ENCODE data around the gene SLC6A1.
A peak's percentile ranks its signal among the peaks of the same experiment; 100 is the strongest.
"Not testable (repeated sequence)": the region's sequence is repeated elsewhere in the genome, so short reads cannot be mapped to it uniquely, and the experiment has no call there.

The SLC6A1 gene

DNA sequence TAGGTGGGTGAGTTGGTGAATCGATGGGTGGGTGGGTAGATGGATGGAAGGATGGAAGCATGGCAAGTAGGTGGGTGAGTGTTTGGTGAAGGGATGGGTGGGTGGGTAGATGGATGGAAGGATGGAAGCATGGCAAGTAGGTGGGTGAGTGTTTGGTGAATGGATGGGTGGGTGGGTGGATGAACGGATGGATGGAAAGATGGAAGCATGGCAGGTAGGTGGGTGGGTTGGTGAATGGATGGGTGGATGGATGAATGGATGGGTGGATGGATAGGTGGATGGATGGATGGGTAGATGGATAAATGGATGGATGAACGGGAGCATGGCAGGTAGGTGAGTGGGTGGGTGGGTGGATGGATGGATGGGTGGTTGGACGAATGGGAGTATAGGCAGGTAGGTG lies 65.1 kb downstream of the SLC6A1 start:
- H3K27ac ChIP-seq (ENCODE audit: insufficient read depth in 1 of 2, low read depth in 1 of 2, low read length in 2 of 2, poor library complexity in 1 of 2, severe bottlenecking in 2 of 2) = no peak overlapping the region
- no peak overlapping the region for H3K4me3 ChIP-seq (ENCODE audit: control insufficient read depth in 1 of 7, extremely low read depth in 1 of 7, insufficient read depth in 4 of 7, low read depth in 2 of 7, low read length in 6 of 7)
- ChIA-PET POLR2A (no interaction called here), CTCF (interaction anchor here (0.8 kb wide), 1 partner anchor 112 kb away, joined by 3 read pairs; no protein-coding TSS in a partner anchor)
- H3K9me3 ChIP-seq (ENCODE audit: control extremely low read depth in 1 of 5, control insufficient read depth in 4 of 5, insufficient read depth in 2 of 5, low read depth in 1 of 5, low read length in 4 of 5) = no peaks in the 10 kb centered on the region
- WGBS (ENCODE audit: insufficient coverage) = 96% methylated on average over 4 of the region's 4 CpGs
- peaks cover 0 to 38% (median 6%) of the 10 kb centered on the region in 5 experiments for H3K27me3 ChIP-seq (replicated peaks in 2 of 5; ENCODE audit: control insufficient read depth in 4 of 5, insufficient read depth in 5 of 5, low read length in 4 of 5)
- DNase-seq = no peak
- H3K4me1 ChIP-seq (ENCODE audit: control extremely low read depth in 1 of 4, control insufficient read depth in 4 of 4, insufficient read depth in 4 of 4, low read length in 3 of 4) = peaks cover 0 to 7% (median 3%) of the 10 kb centered on the region in 4 experiments
- H3K36me3 ChIP-seq (ENCODE audit: control insufficient read depth in 4 of 4, insufficient read depth in 4 of 4, low read length in 3 of 4) = no peaks in the 10 kb centered on the region

DNA sequence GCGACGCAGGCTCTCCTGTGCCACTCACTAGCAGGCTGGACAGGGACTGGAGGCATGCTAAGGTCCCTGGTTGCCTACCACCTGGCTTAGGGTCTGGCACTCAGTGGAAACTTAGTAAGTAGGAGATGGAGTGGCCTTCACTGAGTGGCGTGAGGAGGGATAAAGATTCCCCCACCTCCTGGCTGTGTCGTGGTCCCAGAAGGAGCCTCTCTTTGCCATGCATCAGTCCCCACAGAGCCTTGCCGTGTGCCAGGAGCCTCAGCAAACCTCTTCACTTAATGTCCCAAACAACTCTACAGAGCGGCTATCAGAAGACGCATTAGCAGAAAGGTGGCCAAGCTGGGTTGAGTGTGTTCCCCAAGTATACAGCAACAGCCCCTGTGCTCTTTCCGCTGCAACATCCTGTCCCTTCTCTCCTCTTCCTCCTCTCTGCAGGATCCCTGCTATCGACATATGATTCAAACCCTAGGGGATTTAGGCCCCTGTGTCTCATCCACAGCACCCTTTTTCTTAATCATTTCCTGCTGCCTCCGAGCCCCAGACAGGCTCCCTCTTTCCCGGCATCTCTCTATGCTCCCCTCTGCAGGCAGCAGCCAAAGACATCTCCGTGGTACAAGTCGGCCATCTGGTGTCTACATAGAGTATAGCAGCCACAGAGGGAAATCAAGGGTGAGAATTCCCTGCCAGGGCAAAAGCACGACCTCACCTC lies 66.7 kb downstream of the SLC6A1 start:
- ChIA-PET POLR2A (no interaction called here), CTCF (interaction anchor here (0.8 to 4.7 kb wide), 24 partner anchors 9 to 306 kb away, joined by 3 to 54 read pairs (median 5); partner anchors contain the start of gene HRH1)

DNA sequence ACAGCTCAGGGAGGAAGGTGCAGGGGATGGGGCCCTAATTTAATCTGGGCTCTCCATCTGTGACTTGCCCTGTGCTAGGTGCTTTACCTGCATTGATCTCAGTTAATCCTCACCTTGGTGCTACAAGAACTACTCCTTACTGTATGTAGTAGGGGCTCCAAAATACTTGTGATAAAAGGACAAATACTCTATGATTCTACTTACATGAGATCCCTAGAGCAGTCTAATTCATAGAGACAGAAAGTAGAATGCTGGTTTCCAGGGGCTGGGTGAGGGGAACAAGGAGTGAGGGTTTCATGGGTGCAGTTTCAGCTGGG lies 67.2 kb downstream of the SLC6A1 start:
- Histone ChIP-seq H3K4me1 (ENCODE audit: control extremely low read depth in 1 of 4, control insufficient read depth in 4 of 4, insufficient read depth in 4 of 4, low read length in 3 of 4) (peaks cover 0 to 7% (median 3%) of the 10 kb centered on the region in 4 experiments), H3K9me3 (ENCODE audit: control extremely low read depth in 1 of 5, control insufficient read depth in 4 of 5, insufficient read depth in 2 of 5, low read depth in 1 of 5, low read length in 4 of 5) (peaks cover 0 to 5% (median 3%) of the 10 kb centered on the region in 5 experiments), H3K36me3 (ENCODE audit: control insufficient read depth in 4 of 4, insufficient read depth in 4 of 4, low read length in 3 of 4) (no peaks in the 10 kb centered on the region), H3K27ac (ENCODE audit: insufficient read depth in 1 of 2, low read depth in 1 of 2, low read length in 2 of 2, poor library complexity in 1 of 2, severe bottlenecking in 2 of 2) (no peak overlapping the region), H3K4me3 (ENCODE audit: control insufficient read depth in 1 of 7, extremely low read depth in 1 of 7, insufficient read depth in 4 of 7, low read depth in 2 of 7, low read length in 6 of 7) (no peak overlapping the region), H3K27me3 (replicated peaks in 2 of 5; ENCODE audit: control insufficient read depth in 4 of 5, insufficient read depth in 5 of 5, low read length in 4 of 5) (peaks cover 0 to 33% (median 5%) of the 10 kb centered on the region in 5 experiments)
- POLR2A ChIA-PET = no interaction called here
- CTCF ChIA-PET = interaction anchor here (0.6 to 4.7 kb wide), 39 partner anchors 8 to 591 kb away, joined by 3 to 54 read pairs (median 4); partner anchors contain the start of gene HRH1
- DNase-seq = peak in 1 of 3 donors; percentile 4

More for the DNA sequence above, 66.7 kb downstream of the SLC6A1 start:
- 26% methylated on average over 14 of the region's 14 CpGs for WGBS (ENCODE audit: insufficient coverage)
- no peaks in the 10 kb centered on the region for H3K9me3 ChIP-seq (ENCODE audit: control extremely low read depth in 1 of 5, control insufficient read depth in 4 of 5, insufficient read depth in 2 of 5, low read depth in 1 of 5, low read length in 4 of 5)
- H3K27me3 ChIP-seq (replicated peaks in 2 of 5; ENCODE audit: control insufficient read depth in 4 of 5, insufficient read depth in 5 of 5, low read length in 4 of 5) = peaks cover 0 to 33% (median 5%) of the 10 kb centered on the region in 5 experiments
- no peak overlapping the region for H3K4me3 ChIP-seq (ENCODE audit: control insufficient read depth in 1 of 7, extremely low read depth in 1 of 7, insufficient read depth in 4 of 7, low read depth in 2 of 7, low read length in 6 of 7)
- H3K4me1 ChIP-seq (ENCODE audit: control extremely low read depth in 1 of 4, control insufficient read depth in 4 of 4, insufficient read depth in 4 of 4, low read length in 3 of 4) = peaks cover 0 to 7% (median 3%) of the 10 kb centered on the region in 4 experiments
- DNase-seq = peak; percentile 48 to 66 (median 59)
- no peak overlapping the region for H3K27ac ChIP-seq (ENCODE audit: insufficient read depth in 1 of 2, low read depth in 1 of 2, low read length in 2 of 2, poor library complexity in 1 of 2, severe bottlenecking in 2 of 2)
- H3K36me3 ChIP-seq (ENCODE audit: control insufficient read depth in 4 of 4, insufficient read depth in 4 of 4, low read length in 3 of 4) = no peaks in the 10 kb centered on the region

- CTCF ChIA-PET = interaction anchor here (0.6 to 4.7 kb wide), 41 partner anchors 10 to 590 kb away, joined by 3 to 54 read pairs (median 4); partner anchors contain the start of gene HRH1
- 19% methylated on average over 27 of the region's 35 CpGs for WGBS (ENCODE audit: insufficient coverage)
- H3K9me3 ChIP-seq (ENCODE audit: control extremely low read depth in 1 of 5, control insufficient read depth in 4 of 5, insufficient read depth in 2 of 5, low read depth in 1 of 5, low read length in 4 of 5) = peaks cover 0 to 6% (median 5%) of the 10 kb centered on the region in 5 experiments
Observed at GRCh38 chr3:11060500-11061251, 68.1 kb downstream of the SLC6A1 start.

GRCh38 chr3:11061268-11061871 lies 68.8 kb downstream of the SLC6A1 start:
- not testable (repeated sequence) for H3K4me1 ChIP-seq (ENCODE audit: control extremely low read depth in 1 of 4, control insufficient read depth in 4 of 4, insufficient read depth in 4 of 4, low read length in 3 of 4); H3K27ac ChIP-seq (ENCODE audit: insufficient read depth in 1 of 2, low read depth in 1 of 2, low read length in 2 of 2, poor library complexity in 1 of 2, severe bottlenecking in 2 of 2); H3K4me3 ChIP-seq (ENCODE audit: control insufficient read depth in 1 of 7, extremely low read depth in 1 of 7, insufficient read depth in 4 of 7, low read depth in 2 of 7, low read length in 6 of 7); H3K9me3 ChIP-seq (ENCODE audit: control extremely low read depth in 1 of 5, control insufficient read depth in 4 of 5, insufficient read depth in 2 of 5, low read depth in 1 of 5, low read length in 4 of 5); H3K36me3 ChIP-seq (ENCODE audit: control insufficient read depth in 4 of 4, insufficient read depth in 4 of 4, low read length in 3 of 4); DNase-seq
- ChIA-PET CTCF (interaction anchor here (0.7 to 4.7 kb wide), 16 partner anchors 9 to 306 kb away, joined by 3 to 54 read pairs (median 5); no protein-coding TSS in a partner anchor), POLR2A (interaction anchor here (0.6 kb wide), 1 partner anchor 24 kb away, joined by 3 read pairs; no protein-coding TSS in a partner anchor)
- peaks cover 0 to 22% (median 5%) of the 10 kb centered on the region in 5 experiments for H3K27me3 ChIP-seq (replicated peaks in 2 of 5; ENCODE audit: control insufficient read depth in 4 of 5, insufficient read depth in 5 of 5, low read length in 4 of 5)
- 96% methylated on average over 35 of the region's 41 CpGs for WGBS (ENCODE audit: insufficient coverage)

More at GRCh38 chr3:11060500-11061251, 68.1 kb downstream of the SLC6A1 start:
- H3K4me3 ChIP-seq (ENCODE audit: control insufficient read depth in 1 of 7, extremely low read depth in 1 of 7, insufficient read depth in 4 of 7, low read depth in 2 of 7, low read length in 6 of 7) = no peak overlapping the region
- H3K36me3 ChIP-seq (ENCODE audit: control insufficient read depth in 4 of 4, insufficient read depth in 4 of 4, low read length in 3 of 4) = no peaks in the 10 kb centered on the region
- peak; percentile 42 to 68 (median 65) for DNase-seq
- POLR2A ChIA-PET = interaction anchor here (0.6 kb wide), 1 partner anchor 25 kb away, joined by 3 read pairs; no protein-coding TSS in a partner anchor
- no peak overlapping the region for H3K27ac ChIP-seq (ENCODE audit: insufficient read depth in 1 of 2, low read depth in 1 of 2, low read length in 2 of 2, poor library complexity in 1 of 2, severe bottlenecking in 2 of 2)
- H3K27me3 ChIP-seq (replicated peaks in 2 of 5; ENCODE audit: control insufficient read depth in 4 of 5, insufficient read depth in 5 of 5, low read length in 4 of 5) = peaks cover 0 to 27% (median 5%) of the 10 kb centered on the region in 5 experiments
- peaks cover 0 to 7% (median 3%) of the 10 kb centered on the region in 4 experiments for H3K4me1 ChIP-seq (ENCODE audit: control extremely low read depth in 1 of 4, control insufficient read depth in 4 of 4, insufficient read depth in 4 of 4, low read length in 3 of 4)

GRCh38 chr3:11062704-11063103 lies 70.2 kb downstream of the SLC6A1 start:
- H3K9me3 ChIP-seq (ENCODE audit: control extremely low read depth in 1 of 5, control insufficient read depth in 4 of 5, insufficient read depth in 2 of 5, low read depth in 1 of 5, low read length in 4 of 5) = peaks cover 0 to 8% (median 5%) of the 10 kb centered on the region in 5 experiments
- ChIA-PET CTCF (interaction anchor here (1.4 to 4.7 kb wide), 5 partner anchors 12 to 303 kb away, joined by 3 to 54 read pairs (median 34); no protein-coding TSS in a partner anchor), POLR2A (no interaction called here)
- peaks cover 0 to 7% (median 3%) of the 10 kb centered on the region in 4 experiments for H3K4me1 ChIP-seq (ENCODE audit: control extremely low read depth in 1 of 4, control insufficient read depth in 4 of 4, insufficient read depth in 4 of 4, low read length in 3 of 4)
- H3K27ac ChIP-seq (ENCODE audit: insufficient read depth in 1 of 2, low read depth in 1 of 2, low read length in 2 of 2, poor library complexity in 1 of 2, severe bottlenecking in 2 of 2) = no peak overlapping the region
- no peak overlapping the region for H3K4me3 ChIP-seq (ENCODE audit: control insufficient read depth in 1 of 7, extremely low read depth in 1 of 7, insufficient read depth in 4 of 7, low read depth in 2 of 7, low read length in 6 of 7)
- no peak for DNase-seq
- WGBS (ENCODE audit: insufficient coverage) = 79% methylated on average over 7 of the region's 7 CpGs
- H3K27me3 ChIP-seq (replicated peaks in 2 of 5; ENCODE audit: control insufficient read depth in 4 of 5, insufficient read depth in 5 of 5, low read length in 4 of 5) = peaks cover 0 to 19% (median 5%) of the 10 kb centered on the region in 5 experiments
- H3K36me3 ChIP-seq (ENCODE audit: control insufficient read depth in 4 of 4, insufficient read depth in 4 of 4, low read length in 3 of 4) = no peaks in the 10 kb centered on the region
